Stimulated activated CD8-positive, alpha-beta memory T cell treated with anti-CD3 and anti-CD28 coated beads, Interleukin-4, amount 100 ng/mL, for 4 hours (primary cell): ENCODE results near the gene FRMD3.

Experiments used
- DNase-seq, 2 donors: peaks; one replicate each; pipeline ENCODE4 v3.0.0-alpha.2; 2020; ENCODE audit warnings: low read depth in 2 of 2, low spot score in 1 of 2

Gene FRMD3

GRCh38 chr9:83291196-83291595 is 247.0 kb downstream of the FRMD3 start:
- no peak for DNase-seq

- no peak for DNase-seq
Measured at GRCh38 chr9:83290692-83291091, 247.5 kb downstream of the FRMD3 start.

GRCh38 chr9:83287021-83287420 is 251.2 kb downstream of the FRMD3 start:
- DNase-seq, result no peak

GRCh38 chr9:83285445-83286225 is 252.6 kb downstream of the FRMD3 start:
- DNase-seq, result no peak

- no peak for DNase-seq
Measured at GRCh38 chr9:83284746-83285145, 253.5 kb downstream of the FRMD3 start.

GRCh38 chr9:83283528-83283927 is 254.7 kb downstream of the FRMD3 start:
- DNase-seq, result no peak

- DNase-seq, result no peak
Measured at GRCh38 chr9:83281306-83282255, 256.6 kb downstream of the FRMD3 start.

GRCh38 chr9:83280790-83281189 is 257.4 kb downstream of the FRMD3 start:
- no peak for DNase-seq

GRCh38 chr9:83280268-83280667 is 257.9 kb downstream of the FRMD3 start:
- DNase-seq, result no peak

- no peak for DNase-seq
Measured at GRCh38 chr9:83274787-83275186, 263.4 kb downstream of the FRMD3 start.

- DNase-seq, result no peak
Measured at GRCh38 chr9:83271665-83272071, 266.5 kb downstream of the FRMD3 start.

- DNase-seq, result no peak
Measured at GRCh38 chr9:83270116-83270515, 268.1 kb downstream of the FRMD3 start.

GRCh38 chr9:83267741-83268140 is 270.5 kb downstream of the FRMD3 start:
- DNase-seq, result no peak

GRCh38 chr9:83266666-83267496 is 271.3 kb downstream of the FRMD3 start:
- no peak for DNase-seq

- no peak for DNase-seq
Measured at GRCh38 chr9:83266331-83266665, 271.9 kb downstream of the FRMD3 start.

- DNase-seq, result no peak
Measured at GRCh38 chr9:83264315-83264714, 273.9 kb downstream of the FRMD3 start.

- DNase-seq, result no peak
Measured at GRCh38 chr9:83259558-83259957, 278.6 kb downstream of the FRMD3 start.

- no peak for DNase-seq
Measured at GRCh38 chr9:83257937-83258891, 280.0 kb downstream of the FRMD3 start.

GRCh38 chr9:83247732-83248131 is 290.5 kb downstream of the FRMD3 start:
- no peak for DNase-seq

GRCh38 chr9:83245979-83246659 is 292.1 kb downstream of the FRMD3 start:
- DNase-seq, result no peak
